NCI-H146 treated with DMSO at 0.1 percent for 48 hours (cell line): ENCODE data around the gene CCL23.
"Not testable (repeated sequence)": the region's sequence is repeated elsewhere in the genome, so short reads cannot be mapped to it uniquely, and the experiment has no call there.

Experiments used
- DNase-seq: peaks from one replicate; lab custom pipeline; 2025; ENCODE audit not compliant: unreplicated experiment; lab: John Stamatoyannopoulos, UW

CCL23 gene

GRCh38 chr17:36017799-36018198 is at the start of gene CCL23:
Gene CCL23, minus strand, starts transcription at chr17:36017972. Its CDS starts 75 bp downstream, at chr17:36017897.
- no peak for DNase-seq

GRCh38 chr17:36066365-36066985 is 48.7 kb upstream of the CCL23 start:
- DNase-seq: no peak

- DNase-seq: no peak
Observed at GRCh38 chr17:36063786-36064541, 46.2 kb upstream of the CCL23 start, which contains the start of gene CCL18. Gene CCL18, plus strand, starts transcription at chr17:36064272. Its CDS starts 71 bp downstream, at chr17:36064343.

GRCh38 chr17:36060816-36061215 is 43.0 kb upstream of the CCL23 start:
- no peak for DNase-seq

GRCh38 chr17:36059406-36059805 is 41.6 kb upstream of the CCL23 start:
- no peak for DNase-seq

- DNase-seq: no peak
Observed at GRCh38 chr17:36057911-36058310, 40.1 kb upstream of the CCL23 start.

GRCh38 chr17:36055921-36056520 is 38.2 kb upstream of the CCL23 start:
- no peak for DNase-seq

GRCh38 chr17:36055171-36055570 is 37.4 kb upstream of the CCL23 start:
- no peak for DNase-seq

GRCh38 chr17:36049643-36050042 is 31.9 kb upstream of the CCL23 start:
- no peak for DNase-seq

- DNase-seq: no peak
Observed at GRCh38 chr17:36048066-36048465, 30.3 kb upstream of the CCL23 start.

GRCh38 chr17:36036235-36036634 is 18.5 kb upstream of the CCL23 start:
- no peak for DNase-seq

GRCh38 chr17:36034127-36034526 is 16.4 kb upstream of the CCL23 start:
- DNase-seq: no peak

- no peak for DNase-seq
Observed at GRCh38 chr17:36030956-36031355, 13.2 kb upstream of the CCL23 start.

GRCh38 chr17:36027761-36028160 is 10.0 kb upstream of the CCL23 start:
- no peak for DNase-seq

GRCh38 chr17:36024106-36024869 is 6.5 kb upstream of the CCL23 start:
- no peak for DNase-seq

- no peak for DNase-seq
Observed at GRCh38 chr17:36019423-36019822, 1.7 kb upstream of the CCL23 start.

GRCh38 chr17:36016555-36016954 is 1.2 kb downstream of the CCL23 start:
- no peak for DNase-seq

- DNase-seq: not testable (repeated sequence)
Observed at GRCh38 chr17:36015895-36016294, 1.9 kb downstream of the CCL23 start.

GRCh38 chr17:36014946-36015345 is 2.8 kb downstream of the CCL23 start:
- no peak for DNase-seq

GRCh38 chr17:36011201-36011600 is 6.6 kb downstream of the CCL23 start:
- no peak for DNase-seq

- DNase-seq: no peak
Observed at GRCh38 chr17:36008998-36009665, 8.6 kb downstream of the CCL23 start.
